ENCODE data around the gene SBNO2.
"Not testable (repeated sequence)": the region's sequence is repeated elsewhere in the genome, so short reads cannot be mapped to it uniquely, and the experiment has no call there.

Gene SBNO2

DNA sequence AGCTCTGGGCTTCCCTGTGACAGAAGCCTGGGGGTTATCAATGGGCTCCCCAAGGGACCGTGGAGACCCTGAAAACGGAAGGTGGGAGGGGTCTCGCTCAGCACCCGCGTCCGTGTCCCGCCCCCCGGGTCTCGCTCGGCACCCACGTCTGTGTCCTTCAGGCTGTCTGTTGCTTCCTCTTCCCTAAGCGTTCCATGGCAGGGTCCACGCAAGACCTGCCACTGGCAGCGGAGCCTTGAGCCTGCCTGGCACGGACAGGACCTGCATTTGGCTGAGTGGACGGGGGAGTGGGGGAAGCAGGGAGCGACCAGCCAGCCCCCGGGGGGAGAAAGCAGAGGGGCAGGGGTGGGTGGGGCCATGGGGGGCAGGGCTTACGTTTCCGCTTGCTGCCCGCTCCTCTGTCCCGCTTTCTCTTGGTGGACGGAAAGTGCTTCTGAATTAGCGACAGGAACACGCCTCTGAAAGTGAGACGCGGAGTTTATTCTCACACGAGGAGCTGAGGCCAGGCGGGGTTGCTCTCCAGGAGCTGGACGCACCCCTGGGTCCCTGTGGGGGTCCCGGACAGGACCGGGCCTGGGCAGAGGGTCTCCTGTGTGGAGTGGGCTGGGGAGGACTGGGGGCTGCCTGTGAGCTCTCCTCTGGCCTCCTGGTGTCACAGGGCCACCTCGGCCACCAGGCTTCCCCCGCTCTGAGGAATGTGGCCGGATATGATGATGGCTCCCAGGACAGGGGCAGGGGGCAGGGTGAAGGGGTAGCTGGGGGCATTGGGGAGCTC is 58.2 kb downstream of the SBNO2 start:
- DNase-seq = no peak

DNA sequence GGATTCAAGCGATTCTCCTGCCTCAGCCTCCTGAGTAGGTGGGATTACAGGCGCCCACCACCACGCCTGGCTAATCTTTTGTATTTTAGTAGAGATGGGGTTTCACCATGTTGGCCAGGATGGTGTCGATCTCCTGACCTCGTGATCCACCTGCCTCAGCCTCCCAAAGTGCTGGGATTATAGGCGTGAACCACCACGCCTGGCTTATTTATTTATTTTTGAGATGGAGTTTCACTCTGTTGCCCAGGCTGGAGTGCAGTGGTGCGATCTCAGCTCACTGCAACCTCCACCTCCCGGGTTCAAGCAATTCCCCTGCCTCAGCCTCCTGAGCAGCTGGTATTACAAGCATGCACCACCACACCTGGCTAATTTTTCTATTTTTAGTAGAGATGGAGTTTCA is 59.3 kb downstream of the SBNO2 start:
- DNase-seq = not testable (repeated sequence)

GRCh38 chr19:1113986-1114483 is 60.0 kb downstream of the SBNO2 start:
- no peak for DNase-seq

- no peak for DNase-seq
These were observed 60.8 kb downstream of the SBNO2 start for GRCh38 chr19:1113030-1113985.

DNA sequence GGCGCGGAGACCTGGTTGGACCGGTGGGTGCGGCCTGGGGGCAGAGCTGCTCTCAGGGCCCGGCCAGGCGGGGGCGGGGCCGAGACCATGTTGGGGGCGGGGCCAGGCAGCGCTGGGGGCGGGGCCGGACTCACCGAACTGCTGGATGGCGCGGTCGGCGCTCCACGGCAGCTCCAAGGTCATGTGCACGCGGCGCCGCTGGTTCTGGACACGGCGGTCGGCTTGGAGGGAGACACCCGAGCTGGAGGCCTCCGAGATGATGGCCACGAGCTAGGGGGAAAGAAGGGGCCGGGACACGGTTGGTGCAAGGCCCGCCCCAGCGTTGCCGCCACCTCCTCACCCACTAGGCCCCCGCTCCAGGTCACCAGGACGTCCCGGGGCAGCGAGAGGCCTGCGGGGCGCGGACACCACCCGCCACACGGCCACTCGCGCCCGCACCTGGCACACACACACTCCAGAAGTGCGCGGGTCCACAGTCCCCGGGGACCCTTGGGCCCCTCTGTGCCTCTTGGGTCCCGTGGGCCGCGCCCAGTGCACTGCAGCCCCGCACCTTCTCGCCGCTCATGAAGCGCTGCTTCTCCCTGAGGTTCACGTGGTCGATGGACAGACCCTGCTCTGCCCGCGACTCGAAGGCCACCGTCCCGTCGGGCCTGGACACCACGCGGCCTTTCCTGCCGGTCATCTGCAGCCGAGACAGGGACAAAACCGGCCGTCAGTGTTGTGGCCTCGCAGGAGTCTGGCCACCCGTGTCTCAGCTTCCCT is 61.6 kb downstream of the SBNO2 start:
- DNase-seq = no peak

DNA sequence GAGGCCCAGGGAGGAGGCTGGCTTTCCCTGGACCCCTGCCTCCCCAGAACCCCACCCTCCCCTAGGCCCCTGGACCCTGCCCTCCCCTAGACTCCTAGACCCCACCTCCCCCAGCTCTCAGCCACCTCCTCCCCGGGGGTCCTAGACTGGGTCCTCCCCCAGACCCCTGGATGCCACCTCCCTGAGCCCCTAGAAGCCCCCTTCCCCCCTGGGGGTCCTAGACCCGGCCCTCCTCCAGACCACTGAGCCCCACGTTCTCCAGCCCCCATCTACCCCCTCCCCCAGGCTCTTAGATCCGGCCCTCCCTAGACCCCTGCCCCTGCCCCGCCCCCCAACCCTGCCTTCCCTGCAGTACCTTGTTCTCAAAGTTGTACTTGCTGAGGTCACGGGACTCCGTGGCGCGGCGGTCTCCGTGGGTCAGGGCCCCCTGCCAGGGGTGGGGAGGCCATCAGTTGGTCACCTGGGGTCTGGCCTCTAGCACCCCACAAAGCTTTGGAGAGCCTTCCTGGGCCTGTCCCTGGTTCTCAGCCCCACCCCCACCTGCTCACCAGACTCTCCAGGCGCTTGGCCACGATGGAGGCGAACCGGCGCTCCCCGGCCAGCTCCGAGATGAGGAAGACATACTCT is 62.3 kb downstream of the SBNO2 start:
- no peak for DNase-seq

DNA sequence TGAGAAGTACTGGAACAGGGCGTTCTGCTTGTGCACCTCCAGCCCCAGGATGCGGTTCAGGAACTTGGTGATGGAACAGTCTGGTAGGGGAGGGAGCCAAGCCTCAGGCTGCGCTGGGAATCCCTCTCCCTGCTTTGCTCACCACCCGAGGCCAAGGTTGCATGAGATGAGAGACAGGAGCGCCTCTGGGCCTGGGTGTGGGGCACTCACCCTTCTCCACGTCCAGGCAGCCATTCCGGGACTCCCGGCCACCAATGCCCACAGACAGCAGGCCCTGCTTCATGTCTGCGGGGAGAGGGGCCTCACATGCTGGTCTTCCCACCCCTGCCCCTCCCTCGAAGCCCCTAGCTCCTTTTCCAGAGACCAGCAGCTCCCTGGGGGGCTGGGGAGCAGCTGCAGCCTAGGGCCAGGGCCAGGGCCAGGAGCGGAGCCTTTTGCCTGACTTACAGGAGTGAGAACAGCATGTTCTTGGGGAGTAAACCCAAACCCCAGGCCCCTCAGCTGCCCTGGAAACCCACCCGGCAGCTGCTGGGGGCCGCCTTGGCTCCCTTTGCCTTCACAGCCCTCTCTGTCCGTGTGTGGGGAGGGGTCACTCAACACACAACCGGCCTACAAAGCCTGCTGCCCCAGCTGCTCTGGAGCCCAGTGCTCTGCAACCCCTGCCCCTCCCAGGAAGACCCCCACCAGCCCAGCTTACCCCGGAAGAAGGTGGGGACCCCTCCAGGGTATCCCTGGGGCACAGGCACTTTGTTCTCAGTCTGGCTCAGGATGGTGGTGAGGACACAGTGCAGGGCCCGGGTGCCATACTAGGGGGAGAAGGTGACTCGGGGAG is 63.0 kb downstream of the SBNO2 start:
- DNase-seq = no peak

- no peak for DNase-seq
These were observed 64.1 kb downstream of the SBNO2 start for GRCh38 chr19:1109697-1110671.

DNA sequence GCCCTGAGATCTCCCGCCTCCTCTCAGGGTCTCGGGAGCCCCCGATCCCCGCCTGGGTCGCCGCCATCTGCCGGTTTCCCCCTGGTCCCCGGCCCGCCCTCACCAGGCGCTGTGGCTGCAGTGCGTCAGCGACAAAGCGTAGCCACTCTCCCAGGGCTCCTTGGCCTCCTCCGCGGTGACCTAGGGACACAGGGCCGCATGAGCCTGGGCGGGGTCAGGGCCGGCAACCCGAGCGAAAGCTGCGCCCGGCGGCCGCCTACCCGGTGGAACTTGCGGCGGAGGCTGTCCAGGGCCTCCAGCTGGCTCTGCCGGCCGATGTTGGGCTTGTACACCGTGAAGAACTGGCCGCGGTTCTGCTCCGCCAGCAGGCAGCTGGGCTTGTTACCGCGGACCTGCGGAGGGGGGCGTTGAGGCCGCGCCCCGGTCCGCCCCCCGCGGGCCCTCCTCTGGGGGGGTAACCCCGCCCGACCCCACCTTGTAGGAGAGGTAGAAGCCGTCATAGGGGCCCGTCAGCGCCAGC is 65.0 kb downstream of the SBNO2 start:
- no peak for DNase-seq

GRCh38 chr19:1108291-1109031 is 65.6 kb downstream of the SBNO2 start:
- no peak for DNase-seq

GRCh38 chr19:1107661-1108261 is 66.3 kb downstream of the SBNO2 start:
- no peak for DNase-seq

GRCh38 chr19:1106841-1107660 is 67.0 kb downstream of the SBNO2 start:
- DNase-seq = no peak

GRCh38 chr19:1105873-1106840 is 67.9 kb downstream of the SBNO2 start:
- DNase-seq = no peak

- DNase-seq = no peak
These were observed 68.8 kb downstream of the SBNO2 start for GRCh38 chr19:1105008-1105872.

- peak; percentile 17 for DNase-seq
These were observed 69.6 kb downstream of the SBNO2 start for GRCh38 chr19:1104311-1105007.
